Neural cell (in vitro differentiated cells): ENCODE measurements around the gene CXorf58. TPM values are rescaled to one million over a fixed set of nuclear protein-coding genes. Genes with fewer than 3 reads are reported as not detected.

Experiments used
- H2AFZ ChIP-seq: fragments of 200-600, 300-800 bp; sonication (generic), shearing (Covaris generic); 2 replicates; pipeline ENCODE4 v1.6.0; 2014; ENCODE audit warnings: low read depth, mild to moderate bottlenecking, antibody characterized with exemption, low read length, moderate library complexity
- H3F3A ChIP-seq: fragments of 200-600 bp; shearing (Covaris generic); 2 replicates; pipeline ENCODE4 v1.6.1; 2016; ENCODE audit warnings: mild to moderate bottlenecking, moderate library complexity, mixed read lengths, antibody characterized with exemption, low read length; ENCODE audit not compliant: insufficient read depth, poor library complexity, severe bottlenecking
- H3K27ac ChIP-seq: fragments of 200-600, 300-800 bp; sonication (generic), shearing (Covaris generic); 2 replicates; pipeline ENCODE4 v1.5.1; 2014; ENCODE audit warnings: mild to moderate bottlenecking, low read length, moderate library complexity
- H3K27me3 ChIP-seq: fragments of 300-800, 200-600 bp; sonication (generic), shearing (Covaris generic); 2 replicates; pipeline ENCODE4 v1.6.0; 2014; ENCODE audit warnings: mild to moderate bottlenecking, low read depth, low read length, moderate library complexity; ENCODE audit not compliant: insufficient read depth
- H3K36me3 ChIP-seq: fragments of 300-800, 200-600 bp; sonication (generic), shearing (Covaris generic); 2 replicates; pipeline ENCODE4 v1.5.1; 2014; ENCODE audit warnings: mild to moderate bottlenecking, antibody characterized with exemption, low read length, moderate library complexity; ENCODE audit not compliant: insufficient read depth
- H3K4me2 ChIP-seq: fragments of 300-800, 200-600 bp; sonication (generic), shearing (Covaris generic); 2 replicates; pipeline ENCODE4 v1.6.0; 2014; ENCODE audit warnings: mild to moderate bottlenecking, low read length
- H3K4me3 ChIP-seq: fragments of 300-800, 200-600 bp; sonication (generic), shearing (Covaris generic); 2 replicates; pipeline ENCODE4 v1.5.1; 2014; ENCODE audit warnings: mild to moderate bottlenecking, low read length, moderate library complexity
- H3K79me2 ChIP-seq: fragments of 200-600 bp; shearing (Covaris generic); replicated peaks from 2 replicates; pipeline ENCODE4 v1.6.0; 2014; ENCODE audit warnings: mild to moderate bottlenecking, low read length, moderate library complexity; ENCODE audit not compliant: insufficient read depth
- H3K9ac ChIP-seq: fragments of 300-800, 200-600 bp; sonication (generic), shearing (Covaris generic); 2 replicates; pipeline ENCODE4 v1.6.1; 2016; ENCODE audit warnings: mild to moderate bottlenecking, low read length, mixed read lengths
- H3K9me2 ChIP-seq: fragments of 200-600 bp; shearing (Covaris generic); 2 replicates; pipeline ENCODE4 v1.6.1; 2016; ENCODE audit warnings: mild to moderate bottlenecking, low read length, mixed read lengths; ENCODE audit not compliant: insufficient read depth
- H3K9me3 ChIP-seq: fragments of 200-600, 300-800 bp; sonication (generic), shearing (Covaris generic); 2 replicates; pipeline ENCODE4 v1.6.1; 2016; ENCODE audit warnings: mild to moderate bottlenecking, mixed run types, low read length, moderate library complexity, mixed read lengths
- H4K20me1 ChIP-seq: fragments of 200-600 bp; shearing (Covaris generic); 2 replicates; pipeline ENCODE4 v1.6.1; 2016; ENCODE audit warnings: mild to moderate bottlenecking, mixed run types; ENCODE audit not compliant: insufficient read depth
- EP300 ChIP-seq: fragments of 450-650 bp; conservative IDR thresholded peaks from 2 replicates; pipeline ENCODE4 v1.6.1; 2014; ENCODE audit warnings: antibody characterized with exemption, mild to moderate bottlenecking, moderate library complexity; ENCODE audit not compliant: poor library complexity, severe bottlenecking
- EZH2 ChIP-seq: fragments of 200-600, 300-800 bp; shearing (Covaris generic), sonication (generic); IDR thresholded peaks from 2 replicates; pipeline ENCODE4 v1.6.1; 2014; ENCODE audit warnings: antibody characterized with exemption, low read length, borderline replicate concordance, mild to moderate bottlenecking; ENCODE audit not compliant: insufficient read depth, poor library complexity, severe bottlenecking
- MXI1 ChIP-seq: fragments of 450-650 bp; conservative IDR thresholded peaks from 2 replicates; pipeline ENCODE4 v1.6.1; 2014; ENCODE audit warnings: antibody characterized with exemption, mild to moderate bottlenecking; ENCODE audit not compliant: poor library complexity, severe bottlenecking
- POLR2AphosphoS5 ChIP-seq: IDR thresholded peaks from 2 replicates; pipeline ENCODE4 v1.6.1; 2012
- RAD21 ChIP-seq: fragments of 450-650 bp; conservative IDR thresholded peaks from 2 replicates; pipeline ENCODE4 v1.6.1; 2014; ENCODE audit warnings: antibody characterized with exemption, mild to moderate bottlenecking, moderate library complexity
- REST ChIP-seq: IDR thresholded peaks from 2 replicates; pipeline ENCODE4 v1.6.1; 2012; ENCODE audit warnings: borderline replicate concordance
- SMC3 ChIP-seq: fragments of 450-650 bp; conservative IDR thresholded peaks from 2 replicates; pipeline ENCODE4 v1.6.1; 2014; ENCODE audit warnings: antibody characterized with exemption, mild to moderate bottlenecking, moderate library complexity; ENCODE audit not compliant: poor library complexity
- TAF1 ChIP-seq: IDR thresholded peaks from 2 replicates; pipeline ENCODE4 v1.6.1; 2012; ENCODE audit warnings: low read depth
- polyA plus RNA-seq: library from polyadenylated mRNA; depleted of rRNA; stranded (reverse); fragments of >200 nt; gene quantifications from 2 replicates; pipeline ENCODE4 v1.2.3, GENCODE V29; 2014
- TF ChIP-seq, protein P1 (sequence below): fragments of 450-650 bp; IDR thresholded peaks from 2 replicates; pipeline ENCODE4 v1.5.1; 2014; ENCODE audit warnings: antibody characterized with exemption, mild to moderate bottlenecking, moderate library complexity; ENCODE audit not compliant: poor library complexity, severe bottlenecking

CXorf58 gene
- polyA plus RNA-seq, 1 donor from 2014 or later, result 0.14 TPM

DNA sequence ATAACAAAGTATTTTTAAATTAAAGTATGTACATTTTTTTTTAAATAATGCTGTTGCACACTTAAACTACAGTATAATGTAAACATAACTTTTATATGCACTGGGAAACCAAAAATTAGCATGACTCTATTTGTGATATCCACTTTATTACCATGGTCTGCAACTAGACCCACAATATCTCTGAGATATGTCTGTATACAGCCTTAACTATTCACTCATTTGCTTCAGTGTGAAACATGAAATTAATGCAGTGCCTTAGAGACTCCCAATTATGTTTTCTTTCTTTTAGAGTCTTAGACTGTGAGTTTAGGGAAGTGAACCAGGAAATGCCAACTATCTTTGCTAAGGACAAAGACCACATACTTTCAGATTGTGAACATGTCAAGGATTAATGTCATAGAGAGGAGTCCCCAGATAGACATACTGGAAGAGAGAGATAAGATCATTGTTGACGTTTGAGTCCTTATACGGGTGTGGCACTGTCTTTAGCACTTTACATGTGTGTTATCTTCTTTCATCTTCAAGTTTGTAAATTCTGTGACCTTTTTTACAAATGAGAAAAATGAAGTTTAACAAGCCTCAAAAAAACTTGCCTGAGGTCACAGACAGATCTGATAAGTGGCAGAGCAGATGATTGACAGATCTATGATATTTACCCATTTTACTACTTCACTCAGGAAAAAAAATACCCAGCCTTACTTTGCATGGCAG is 23.2 kb downstream of the CXorf58 start:
- Histone ChIP-seq H3K27ac (no peak overlapping the region), H3K27me3 (no peaks in the 10 kb centered on the region), H3F3A (no peaks in the 10 kb centered on the region), H3K79me2 (no peaks in the 10 kb centered on the region), H3K9me2 (no peaks in the 10 kb centered on the region), H4K20me1 (no peaks in the 10 kb centered on the region), H3K9ac (no peak overlapping the region), H2AFZ (no peak overlapping the region), H3K4me2 (no peak overlapping the region), H3K36me3 (no peaks in the 10 kb centered on the region), H3K9me3 (no peaks in the 10 kb centered on the region), H3K4me3 (no peak overlapping the region)
- TF ChIP-seq TAF1 (no peak), POLR2AphosphoS5 (no peak), EZH2 (no peak), RAD21 (no peak), REST (no peak), SMC3 (no peak), MXI1 (no peak), EP300 (no peak)
- TF ChIP-seq, protein P1, sequence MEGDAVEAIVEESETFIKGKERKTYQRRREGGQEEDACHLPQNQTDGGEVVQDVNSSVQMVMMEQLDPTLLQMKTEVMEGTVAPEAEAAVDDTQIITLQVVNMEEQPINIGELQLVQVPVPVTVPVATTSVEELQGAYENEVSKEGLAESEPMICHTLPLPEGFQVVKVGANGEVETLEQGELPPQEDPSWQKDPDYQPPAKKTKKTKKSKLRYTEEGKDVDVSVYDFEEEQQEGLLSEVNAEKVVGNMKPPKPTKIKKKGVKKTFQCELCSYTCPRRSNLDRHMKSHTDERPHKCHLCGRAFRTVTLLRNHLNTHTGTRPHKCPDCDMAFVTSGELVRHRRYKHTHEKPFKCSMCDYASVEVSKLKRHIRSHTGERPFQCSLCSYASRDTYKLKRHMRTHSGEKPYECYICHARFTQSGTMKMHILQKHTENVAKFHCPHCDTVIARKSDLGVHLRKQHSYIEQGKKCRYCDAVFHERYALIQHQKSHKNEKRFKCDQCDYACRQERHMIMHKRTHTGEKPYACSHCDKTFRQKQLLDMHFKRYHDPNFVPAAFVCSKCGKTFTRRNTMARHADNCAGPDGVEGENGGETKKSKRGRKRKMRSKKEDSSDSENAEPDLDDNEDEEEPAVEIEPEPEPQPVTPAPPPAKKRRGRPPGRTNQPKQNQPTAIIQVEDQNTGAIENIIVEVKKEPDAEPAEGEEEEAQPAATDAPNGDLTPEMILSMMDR, result no peak

- Histone ChIP-seq H3K4me2 (no peak overlapping the region), H3K9ac (no peak overlapping the region), H3K79me2 (no peaks in the 10 kb centered on the region), H3K4me3 (no peak overlapping the region), H3K27me3 (no peaks in the 10 kb centered on the region), H3K27ac (no peak overlapping the region), H3K9me2 (no peaks in the 10 kb centered on the region), H3K9me3 (no peaks in the 10 kb centered on the region), H3F3A (no peaks in the 10 kb centered on the region), H4K20me1 (no peaks in the 10 kb centered on the region), H2AFZ (no peak overlapping the region), H3K36me3 (no peaks in the 10 kb centered on the region)
- TF ChIP-seq POLR2AphosphoS5 (no peak), SMC3 (no peak), MXI1 (no peak), TAF1 (no peak), EZH2 (no peak), REST (no peak), RAD21 (no peak), EP300 (no peak)
- TF ChIP-seq, protein P1, result no peak
These were observed 24.2 kb downstream of the CXorf58 start for GRCh38 chrX:23932046-23932445.
